Cerebellar cortex (tissue), 1 donor: Measurements from ENCODE around the gene BEND6.

ENCODE experiments used
- DNase-seq: peaks from one replicate; pipeline ENCODE4 v3.0.0-alpha.2; 2015; ENCODE audit warnings: low spot score

Gene BEND6, protein sequence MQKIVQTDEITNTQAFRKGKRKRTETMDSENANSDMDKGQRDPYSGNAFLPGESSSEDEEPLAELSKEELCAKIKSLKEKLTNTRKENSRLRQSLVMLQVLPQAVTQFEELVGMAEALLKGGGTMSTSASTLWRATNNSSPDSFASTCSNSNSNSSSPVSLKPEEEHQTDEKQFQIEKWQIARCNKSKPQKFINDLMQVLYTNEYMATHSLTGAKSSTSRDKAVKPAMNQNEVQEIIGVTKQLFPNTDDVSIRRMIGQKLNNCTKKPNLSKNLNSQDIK

DNA sequence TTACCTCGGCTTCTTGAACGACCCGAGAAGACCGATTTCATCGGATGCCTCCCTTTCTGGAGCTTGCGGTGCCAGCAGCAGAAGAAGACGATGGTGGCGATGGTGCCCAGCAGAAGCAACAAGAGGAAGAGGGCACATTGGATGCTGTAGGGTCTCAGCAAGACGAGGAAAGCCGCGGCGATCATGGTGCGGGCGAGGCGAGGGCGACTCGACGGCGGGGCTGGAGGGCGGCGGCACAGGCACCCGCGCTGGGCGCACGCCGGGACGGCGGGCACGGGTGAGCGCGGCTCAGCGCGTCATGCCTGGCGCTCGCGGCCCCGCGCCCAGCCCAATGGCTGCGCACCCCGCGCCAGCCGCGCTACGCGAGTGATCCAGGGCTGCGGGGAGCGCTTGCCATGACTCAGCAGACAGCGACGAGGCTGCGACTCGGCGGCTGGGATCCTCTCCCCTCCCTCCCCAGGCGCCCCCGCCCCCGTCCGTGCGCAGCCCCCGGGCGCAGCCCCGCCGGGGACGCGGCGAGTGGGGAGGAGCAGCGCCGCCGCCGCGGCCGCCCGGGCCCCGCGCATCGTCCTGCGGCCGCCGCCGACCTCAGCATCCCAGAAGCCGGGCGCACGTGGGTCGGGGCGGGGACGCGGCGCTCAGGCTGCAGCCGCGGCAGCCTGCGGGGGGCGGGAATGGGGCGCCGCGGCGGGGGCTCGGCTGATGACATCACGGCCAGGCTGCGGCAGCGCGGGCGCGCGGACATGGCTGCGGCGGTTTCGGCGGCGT, at the start of gene BEND6:
TSS of gene BEND6 (plus strand) at position 705 of the 768 bp plus-strand sequence. CDS start 26,704 bp downstream, outside the sequence.
- DNase-seq = peak; percentile 56

DNA sequence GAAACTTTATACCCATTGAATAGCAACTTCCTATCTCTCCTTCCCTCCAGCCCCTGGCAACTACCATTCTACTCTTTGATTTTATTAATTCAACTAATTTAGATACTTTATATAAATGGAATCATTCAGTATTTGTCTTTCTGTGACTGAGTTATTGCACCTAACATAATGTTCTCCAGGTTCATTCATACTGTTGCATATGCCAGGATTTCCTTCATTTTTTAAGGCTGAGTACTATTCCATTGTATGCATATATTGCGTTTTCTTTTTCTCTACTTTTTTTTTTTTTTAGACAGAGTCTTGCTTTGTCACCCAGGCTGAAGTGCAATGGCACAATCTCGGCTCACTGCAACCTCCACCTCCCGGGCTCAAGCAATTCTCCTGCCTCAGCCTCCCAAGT, 49.5 kb upstream of the BEND6 start:
- DNase-seq = no peak

DNA sequence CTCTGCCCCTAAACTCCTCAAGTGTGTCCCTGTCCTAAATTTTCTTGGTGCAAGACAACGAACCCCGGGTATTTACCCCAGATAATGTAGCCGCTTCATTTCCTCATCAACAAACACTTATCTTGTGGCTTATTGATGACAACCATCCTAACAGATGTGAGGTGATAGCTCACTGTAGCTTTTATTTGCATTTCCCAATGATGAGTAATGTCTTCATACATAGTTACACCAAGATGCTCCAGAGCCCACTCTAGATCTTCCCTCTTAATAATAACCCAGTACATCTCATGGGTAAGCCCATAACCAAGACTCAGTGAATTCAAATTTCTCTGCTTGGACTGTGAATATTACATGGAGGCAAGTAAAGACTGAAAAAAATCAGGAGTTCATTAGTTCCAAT, 48.2 kb upstream of the BEND6 start:
- no peak for DNase-seq

DNA sequence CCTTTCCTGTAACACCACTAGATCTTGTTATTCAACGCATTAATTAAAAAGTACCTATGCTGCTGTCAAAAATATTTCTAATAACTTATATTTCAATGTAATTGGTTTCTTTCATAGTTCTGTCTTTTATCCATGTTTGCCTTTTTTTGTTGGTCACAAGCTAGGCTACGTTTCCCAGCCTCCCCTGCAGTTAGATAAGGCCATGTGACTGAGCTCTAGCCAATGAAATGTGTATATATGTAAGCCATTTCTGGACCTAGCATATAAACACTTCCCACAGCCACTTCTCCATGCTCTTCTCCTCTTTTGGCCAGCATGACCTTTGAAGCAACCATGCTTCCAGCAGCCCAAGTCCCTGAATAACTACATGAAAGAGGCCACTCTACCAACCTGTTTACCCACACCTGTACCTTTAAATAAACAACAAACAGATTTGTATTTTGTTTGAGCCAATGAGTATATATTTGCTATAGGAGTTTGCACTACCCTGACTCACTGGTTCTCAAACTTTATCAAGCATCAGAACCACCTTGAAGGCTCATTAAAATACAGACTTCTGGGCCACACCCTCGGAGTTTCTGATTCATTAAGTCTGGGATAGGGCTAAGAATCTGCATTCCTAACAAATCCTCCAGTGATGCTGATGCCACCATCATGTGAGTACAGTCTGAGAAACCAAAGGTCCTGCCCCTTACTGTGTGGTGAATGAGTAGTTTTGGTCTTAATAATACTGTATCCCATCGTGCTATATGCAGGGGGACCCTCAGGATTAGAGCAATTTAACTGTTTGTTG, 45.6 kb upstream of the BEND6 start:
- no peak for DNase-seq

DNA sequence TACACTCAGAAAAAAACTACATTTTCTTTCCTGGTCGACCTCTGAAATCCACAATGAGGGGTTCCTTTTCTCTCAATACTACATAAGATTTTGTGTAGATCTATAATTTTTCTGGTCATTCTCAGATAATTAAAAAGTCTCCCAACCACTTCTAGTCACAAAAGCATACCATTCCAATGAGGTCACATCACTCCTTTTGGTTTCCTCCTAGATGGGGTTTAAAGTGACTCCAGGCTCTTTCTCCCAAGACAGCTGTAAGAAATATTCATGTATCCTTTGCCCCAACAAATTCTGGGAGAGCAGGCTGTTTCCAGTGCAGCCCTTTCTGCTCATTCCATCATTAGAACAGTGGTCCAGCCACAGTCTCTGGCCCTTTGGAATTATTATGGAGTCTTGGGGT, 43.1 kb upstream of the BEND6 start:
- DNase-seq = no peak

DNA sequence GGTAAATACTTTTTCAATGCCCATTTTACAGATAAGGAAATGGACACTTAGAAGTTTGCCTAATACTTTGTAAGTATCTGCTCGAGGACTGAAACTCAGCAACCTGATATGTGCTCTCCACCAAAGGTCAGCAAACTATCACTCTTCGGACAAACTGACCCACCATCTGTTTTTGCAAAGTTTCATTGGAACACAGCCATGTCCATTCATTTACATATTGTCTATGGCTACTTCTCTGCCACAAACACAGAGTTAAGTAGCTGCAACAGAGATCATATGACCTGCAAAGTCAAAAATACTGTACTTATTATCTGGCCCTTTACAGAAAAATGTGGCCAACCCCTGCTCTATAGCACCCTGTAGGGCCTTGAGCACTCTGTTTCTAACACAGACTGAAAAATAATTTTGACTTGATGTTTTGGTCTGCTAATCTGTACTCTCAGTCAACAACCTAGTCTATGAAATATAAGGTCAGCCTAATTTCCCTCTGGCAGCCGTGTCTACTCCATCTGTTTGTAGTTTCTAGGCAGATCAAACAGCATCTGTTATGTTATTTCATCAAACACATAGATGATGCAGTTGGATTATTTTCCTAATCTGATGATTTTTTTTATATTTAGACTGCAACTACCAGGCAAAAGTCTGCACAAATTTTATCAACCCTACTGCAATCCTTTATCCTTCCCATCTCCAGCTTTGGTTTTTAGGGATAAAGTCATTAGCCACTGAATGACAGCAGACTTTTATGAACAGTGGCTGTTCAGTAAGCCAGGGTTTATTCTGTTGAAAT, 41.4 kb upstream of the BEND6 start:
- DNase-seq = peak; percentile 84

DNA sequence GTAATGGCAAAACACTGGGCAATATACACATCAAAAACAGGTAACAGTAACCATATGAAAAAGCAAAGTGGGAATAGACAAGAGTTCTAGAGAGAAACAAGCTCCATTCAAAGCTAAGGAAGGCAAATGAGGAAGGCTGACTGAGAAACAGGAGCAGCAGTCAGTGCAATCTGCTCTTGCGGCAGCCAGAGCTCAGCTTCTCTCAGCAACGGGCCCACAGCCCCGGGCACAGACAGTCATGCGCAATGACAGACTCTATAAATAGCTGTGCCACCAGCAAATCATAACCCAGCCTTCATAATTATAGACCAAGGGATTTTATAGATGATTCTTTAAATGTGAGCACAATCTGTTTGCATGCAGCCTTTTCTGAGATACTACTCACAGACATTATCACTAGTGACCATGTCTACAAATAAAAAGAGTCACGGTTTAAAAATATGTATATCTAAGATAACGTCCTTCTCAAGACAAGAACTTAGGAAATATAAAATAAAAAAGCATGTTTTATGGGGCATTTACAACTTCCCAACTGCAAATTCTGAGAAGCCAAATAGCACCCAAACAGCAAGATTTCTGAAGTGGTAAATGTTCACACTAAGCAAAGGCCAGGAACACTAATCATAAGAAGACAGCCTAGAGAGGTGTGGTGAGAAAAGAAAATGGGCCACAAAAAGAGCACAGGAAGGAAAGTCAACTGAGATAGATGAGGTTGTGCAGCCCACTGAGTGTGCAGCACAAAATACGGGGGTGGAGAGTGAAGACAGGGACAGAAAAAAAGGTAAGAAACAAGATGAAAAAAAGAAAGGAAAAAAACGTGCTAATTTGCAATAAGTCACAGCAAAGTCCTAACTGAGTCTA, 39.9 kb upstream of the BEND6 start:
- DNase-seq = peak; percentile 96

DNA sequence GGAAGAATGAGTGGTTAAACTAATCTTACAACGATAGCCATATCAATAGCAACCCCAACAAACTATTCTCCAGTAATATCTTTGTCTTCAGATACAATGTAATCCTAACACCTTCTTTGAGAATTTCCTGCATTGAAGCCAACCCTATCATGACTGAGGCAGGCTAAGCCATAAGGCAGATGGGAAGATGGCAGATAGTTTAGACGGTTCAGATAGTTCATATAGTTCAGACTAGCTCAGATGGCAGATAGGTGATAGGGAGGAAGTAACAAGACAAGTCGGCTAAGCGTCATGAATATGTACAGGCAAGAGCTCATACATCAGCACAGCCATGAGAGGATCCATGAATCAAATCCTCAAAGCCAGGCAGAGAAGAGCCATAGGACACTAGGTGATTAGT, 39.1 kb upstream of the BEND6 start:
- no peak for DNase-seq

DNA sequence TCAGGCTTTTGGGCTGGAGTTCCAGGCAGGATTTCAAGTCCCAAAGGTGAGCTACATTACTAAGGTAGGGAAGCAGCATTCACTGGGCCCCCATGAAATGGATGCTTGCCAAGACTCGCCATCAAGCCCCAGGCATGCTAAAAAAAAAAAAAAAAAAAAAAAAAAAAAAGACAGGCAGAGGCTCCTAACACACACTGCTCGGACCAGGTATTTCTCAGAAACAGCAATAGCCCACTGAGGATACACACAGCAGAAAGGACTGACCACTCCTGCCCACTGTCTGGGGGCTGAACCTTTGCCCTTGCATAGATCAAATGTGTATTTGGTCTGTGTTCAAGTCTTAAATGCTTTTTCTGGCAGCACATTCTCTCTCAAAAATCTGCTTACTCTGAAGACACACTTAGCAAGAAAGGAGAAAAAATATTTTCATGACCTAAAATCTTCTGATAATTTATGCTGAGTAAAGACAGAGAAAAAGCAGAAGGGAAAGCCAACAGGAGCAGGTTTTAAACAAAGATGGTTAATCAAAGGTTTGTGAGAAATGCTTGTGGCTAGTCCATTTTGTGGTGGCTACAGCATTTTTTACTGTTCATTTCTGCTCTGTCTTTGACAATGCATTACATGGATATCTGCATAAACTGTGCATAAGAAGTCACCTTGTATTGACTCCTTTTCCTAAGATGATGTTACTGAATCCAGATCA, 37.9 kb upstream of the BEND6 start:
- DNase-seq = no peak

DNA sequence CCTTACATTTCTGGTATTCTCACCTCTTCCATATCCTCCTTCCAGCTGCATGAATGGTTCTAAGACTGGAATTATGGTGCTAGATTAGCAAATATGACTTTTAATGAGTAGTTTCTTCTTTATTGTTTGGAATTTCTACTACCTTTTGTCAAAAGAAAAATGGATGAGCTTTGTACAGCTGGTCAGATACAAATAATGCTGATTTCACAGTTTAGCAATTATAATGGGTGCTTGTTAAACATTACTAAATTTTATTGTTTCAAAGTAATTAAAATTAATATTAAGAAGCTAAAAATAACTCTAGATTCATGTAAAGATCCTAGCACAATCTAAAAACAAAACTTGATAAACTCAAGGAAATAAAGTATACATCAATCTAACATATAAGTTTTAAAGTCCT, 32.3 kb upstream of the BEND6 start:
- DNase-seq = no peak

DNA sequence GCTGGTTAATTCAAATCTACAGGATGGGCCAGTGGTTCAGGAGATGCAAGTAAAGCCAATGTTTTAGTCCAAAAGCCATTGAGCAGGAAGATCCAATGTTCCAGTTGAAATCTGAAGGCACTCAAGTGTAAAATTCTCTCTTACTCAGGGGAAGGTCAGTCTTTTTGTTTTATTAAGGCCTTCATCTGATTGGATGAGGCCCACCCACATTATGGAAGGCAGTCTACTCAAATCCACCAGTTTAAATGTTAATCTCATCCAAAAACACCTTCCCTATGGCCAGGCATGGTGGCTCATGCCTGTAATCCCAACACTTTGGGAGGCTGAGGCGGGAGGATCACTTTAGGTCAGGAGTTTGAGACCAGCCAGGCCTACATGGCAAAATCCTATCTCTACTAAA, 31.3 kb upstream of the BEND6 start:
- DNase-seq = no peak

DNA sequence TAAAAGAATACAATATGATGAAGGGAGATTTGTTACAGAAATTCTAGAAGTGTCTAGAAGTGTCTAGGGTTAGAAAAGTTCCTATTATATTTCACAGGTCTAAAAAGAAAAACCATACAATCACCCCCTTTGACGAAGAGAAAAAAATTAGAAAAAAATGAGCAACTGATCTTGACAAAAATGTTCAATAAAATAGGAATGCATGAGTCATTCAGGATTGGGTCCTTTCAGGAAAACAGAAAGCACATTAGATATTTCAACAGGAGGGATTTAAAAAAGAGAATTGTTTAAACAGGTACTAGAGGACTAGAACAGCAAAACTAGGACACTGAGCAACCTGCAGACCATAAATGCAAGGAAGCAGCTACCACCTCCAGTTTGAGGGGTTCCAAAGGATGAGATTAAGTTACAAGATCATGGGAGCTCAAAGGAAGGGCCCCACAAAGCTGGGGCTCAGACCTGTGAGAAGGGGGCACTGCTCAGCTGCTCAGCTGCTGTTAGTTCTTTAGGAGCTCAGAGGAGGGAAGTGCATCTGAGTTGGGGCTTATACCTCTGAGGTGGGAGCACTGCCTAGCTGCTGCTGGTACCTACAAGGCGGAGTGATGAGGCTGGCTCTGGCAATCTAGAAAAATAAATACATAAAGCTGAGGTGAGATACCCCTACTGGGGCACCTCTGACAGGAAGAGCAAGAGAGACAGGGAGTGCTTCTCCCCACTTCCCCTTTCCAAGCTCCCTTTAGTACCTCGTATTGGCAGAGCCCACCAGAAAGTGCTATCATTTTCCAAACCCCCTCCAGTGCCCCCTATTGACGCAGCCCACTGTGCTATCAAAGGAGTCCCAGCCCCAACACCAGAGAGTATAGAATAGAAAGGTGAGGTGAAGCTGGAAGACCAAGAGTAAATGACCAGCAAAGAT, 27.1 kb upstream of the BEND6 start:
- no peak for DNase-seq

DNA sequence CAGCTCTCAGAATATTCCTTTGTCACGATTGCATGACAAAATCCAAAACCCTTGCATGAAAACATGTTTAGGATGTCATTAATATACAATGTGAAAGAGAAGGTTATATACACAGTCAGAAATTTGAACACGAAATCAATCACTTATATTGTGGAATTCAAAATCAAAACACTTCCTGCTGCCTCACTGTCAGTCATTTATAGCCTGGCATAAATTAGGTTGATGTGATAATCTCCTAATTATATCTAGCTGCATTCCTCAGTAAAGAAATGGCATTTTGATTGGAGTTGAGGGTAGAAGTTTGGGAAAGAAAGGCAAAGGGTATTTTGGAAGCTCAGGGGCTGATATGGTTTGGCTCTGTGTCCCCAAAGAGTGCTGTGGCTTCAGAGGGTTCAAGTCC, 24.1 kb upstream of the BEND6 start:
- no peak for DNase-seq

DNA sequence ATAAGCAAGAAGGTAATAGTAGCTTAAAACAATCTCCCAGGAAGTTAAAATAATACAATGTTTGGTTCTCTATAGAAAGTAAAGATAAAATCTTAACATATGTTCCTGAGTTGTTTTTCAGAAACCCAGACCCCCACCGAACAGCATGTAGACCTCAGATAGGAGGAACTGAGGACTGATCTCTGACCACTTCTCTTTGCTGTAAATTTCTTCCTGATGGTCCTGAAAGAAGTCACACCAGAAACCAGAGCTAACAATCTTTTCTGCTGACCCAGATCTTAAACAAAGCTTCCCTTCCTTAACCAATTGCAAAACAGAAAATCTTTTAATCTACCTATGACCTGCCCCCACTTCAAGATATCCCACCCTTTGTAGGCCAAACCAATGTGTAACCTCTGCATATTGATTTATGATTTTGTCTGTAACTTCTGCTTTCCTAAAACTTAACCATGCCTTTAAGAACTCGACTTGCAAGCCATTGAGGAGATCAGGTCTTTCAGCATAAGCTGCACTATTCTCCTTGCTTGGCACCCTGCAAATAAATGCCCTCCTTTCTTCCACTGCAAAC, 21.9 kb upstream of the BEND6 start:
- no peak for DNase-seq

DNA sequence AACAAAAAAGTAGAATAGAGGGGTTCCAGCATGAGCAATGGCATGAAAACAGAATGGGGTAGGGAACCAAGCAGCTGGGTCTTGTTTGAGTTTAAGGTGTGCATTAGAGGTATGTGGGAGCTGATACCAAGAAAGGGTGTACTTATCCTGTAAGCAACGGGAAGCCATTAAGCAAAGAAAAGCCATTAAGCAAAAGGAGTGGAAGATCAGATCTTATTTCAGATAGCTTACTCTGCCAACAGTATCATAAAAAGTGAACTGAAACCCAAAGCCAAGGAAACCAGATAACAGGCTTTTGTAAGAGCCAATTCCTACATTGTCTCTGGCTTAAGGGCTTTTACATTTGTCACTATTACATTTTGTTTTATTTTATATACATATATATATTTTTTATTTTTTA, 21.3 kb upstream of the BEND6 start:
- no peak for DNase-seq

DNA sequence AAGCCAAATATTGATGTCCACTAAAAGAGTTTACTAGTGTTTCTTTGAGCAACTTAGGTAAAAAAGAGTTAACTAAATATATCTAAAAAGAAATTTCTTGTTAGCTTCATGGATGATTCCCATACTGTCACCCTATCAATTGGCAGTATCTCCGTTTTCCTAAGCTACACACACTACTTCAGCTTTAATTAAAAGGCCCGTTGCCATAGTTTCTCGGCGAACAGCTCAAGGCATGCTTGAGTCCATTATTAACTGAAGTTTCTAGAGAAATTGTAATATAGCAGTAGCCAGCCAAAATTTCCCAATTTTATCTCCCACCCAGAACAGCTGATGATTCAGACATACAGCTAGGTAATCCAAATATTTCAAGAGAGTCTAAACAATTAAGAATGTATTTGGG, 20.0 kb upstream of the BEND6 start:
- DNase-seq = no peak

DNA sequence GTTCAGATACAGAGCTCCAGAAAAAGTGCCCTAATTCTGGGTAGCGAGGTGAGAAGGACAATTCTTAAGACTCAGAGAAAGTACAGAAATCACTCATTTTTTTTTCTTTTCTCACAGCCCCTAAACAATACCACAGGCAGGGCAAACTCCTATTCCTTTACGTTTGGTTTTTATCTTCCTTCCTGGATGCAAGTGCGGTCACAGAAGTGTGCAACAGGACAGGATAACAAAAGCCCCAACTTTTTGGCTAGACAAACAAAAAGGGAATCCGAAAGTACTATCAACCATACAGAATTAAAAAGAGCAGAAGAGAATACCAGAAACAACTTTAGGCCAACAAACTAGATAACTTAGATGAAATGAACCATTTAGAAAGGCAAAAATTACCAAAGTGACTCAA, 18.4 kb upstream of the BEND6 start:
- no peak for DNase-seq

DNA sequence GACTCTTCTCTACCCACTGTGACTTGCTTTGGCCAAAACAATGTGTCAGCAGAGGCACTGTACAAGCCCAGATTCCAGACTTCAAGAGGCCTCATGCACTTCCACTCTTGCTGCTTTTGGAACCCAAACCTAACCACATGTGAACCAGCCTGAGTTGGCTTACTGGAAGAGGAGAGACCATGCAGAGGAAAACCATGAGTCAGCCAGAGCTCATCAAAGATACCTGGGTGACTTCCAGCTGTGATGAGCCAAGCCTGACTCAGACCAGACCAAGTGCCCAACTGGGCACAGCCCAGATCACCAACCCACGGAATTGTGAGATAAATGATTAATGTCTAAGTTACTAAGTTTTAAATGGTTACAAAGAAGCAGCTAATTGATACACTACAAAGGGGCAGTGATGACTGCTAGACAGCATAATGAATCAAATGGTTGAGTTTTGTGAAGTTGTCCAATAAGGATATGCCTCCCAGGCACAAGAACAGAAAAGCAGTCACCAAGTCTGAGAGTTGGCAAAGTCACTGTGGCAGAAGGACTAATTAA, 16.2 kb upstream of the BEND6 start:
- DNase-seq = no peak

DNA sequence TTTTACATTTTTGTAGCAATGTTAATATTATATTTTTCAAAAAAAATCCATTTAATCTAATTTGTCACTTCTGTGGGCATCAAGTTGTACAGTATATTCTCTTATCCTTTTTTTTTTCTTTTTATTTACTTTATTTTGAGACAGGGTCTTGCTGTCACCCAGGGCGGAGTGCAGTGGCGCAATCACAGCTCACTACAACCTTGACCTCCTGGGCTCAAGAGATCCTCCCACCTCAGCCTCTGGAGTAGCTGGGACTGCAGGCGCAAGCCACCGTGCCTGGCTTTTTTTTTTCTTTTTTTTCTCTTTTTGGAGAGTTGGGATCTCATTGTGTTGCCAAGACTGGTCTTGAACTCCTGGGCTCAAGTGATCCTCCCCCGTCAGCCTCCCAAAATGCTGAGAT, 14.4 kb upstream of the BEND6 start:
- no peak for DNase-seq
